Heart left ventricle (tissue), 16 donors: ENCODE data around the gene ZFYVE27. TPM values are rescaled to one million over a fixed set of nuclear protein-coding genes. Genes with fewer than 3 reads are reported as not detected.
A peak's percentile ranks its signal among the peaks of the same experiment; 100 is the strongest.

Source experiments
- ATAC-seq, 4 donors: fragments of 200-7000 bp; cut with Tn5 transposase; one replicate each; pipeline ENCODE4 v1.9.1; 2020 to 2022; ENCODE audit warnings: moderate library complexity in 4 of 4, mild to moderate bottlenecking in 3 of 4, moderate number of reproducible peaks in 1 of 4
- DNase-seq, 5 donors: peaks; one replicate each; pipeline ENCODE4 v3.0.0-alpha.2; 2020
- H3K27ac ChIP-seq, 12 donors: fragments of 200-600 bp; sonication (generic) in 4 of 12; one replicate each; pipeline versions ENCODE4 v1.5.0 to v1.8.0; 2016 to 2022; ENCODE audit warnings: mild to moderate bottlenecking in 2 of 12
- H3K27me3 ChIP-seq, 9 donors: fragments of 200-600 bp; sonication (generic) in 2 of 9; one replicate each; pipeline versions ENCODE4 v1.5.1 to v1.8.0; 2016 to 2022; ENCODE audit warnings: mild to moderate bottlenecking in 3 of 9
- H3K36me3 ChIP-seq, 9 donors: fragments of 200-600 bp; sonication (generic) in 2 of 9; one replicate each; pipeline versions ENCODE4 v1.5.0 to v1.8.0; 2018 to 2022; ENCODE audit warnings: mild to moderate bottlenecking in 2 of 9
- H3K4me1 ChIP-seq, 12 donors: fragments of 200-600 bp; sonication (generic) in 4 of 12; one replicate each; pipeline versions ENCODE4 v1.5.0 to v1.8.0; 2016 to 2022; ENCODE audit warnings: mild to moderate bottlenecking in 3 of 12
- H3K4me3 ChIP-seq, 12 donors: fragments of 200-600 bp; sonication (generic) in 4 of 12; one replicate each; pipeline versions ENCODE4 v1.5.0 to v1.8.0; 2017 to 2022; ENCODE audit warnings: mild to moderate bottlenecking in 9 of 12, moderate library complexity in 4 of 12
- H3K9me3 ChIP-seq, 12 donors: fragments of 200-600 bp; sonication (generic) in 4 of 12; one replicate each; pipeline versions ENCODE4 v1.5.0 to v1.8.0; 2016 to 2022; ENCODE audit warnings: mild to moderate bottlenecking in 1 of 12
- POLR2A ChIP-seq, 2 donors: fragments of 450-650 bp; IDR thresholded peaks; one replicate each; pipeline ENCODE4 v1.6.1; 2017; ENCODE audit warnings: antibody characterized with exemption in 2 of 2, mild to moderate bottlenecking in 2 of 2, moderate library complexity in 2 of 2
- WGBS, 4 donors: extraction: QIAGEN DNeasy Blood & Tissue Kit in 2 of 4; methylation state at CpG; one replicate each; pipeline versions ENCODE4 v1.1.5 to v1.1.7; 2013 to 2018; 5-methylcytosine and 5-hydroxymethylcytosine counted together
- intact Hi-C, 10 donors: fragments of 100-400 bp; cut with DNase I; formaldehyde crosslinking; loops; one replicate each; pipeline versions ENCODE4 v1.11.1 to v1.14.2; 2022
- polyA plus RNA-seq, 2 donors: library from polyadenylated mRNA; stranded (reverse); fragments of 200-250 nt; gene quantifications; one replicate each; pipeline ENCODE4 v1.2.3, GENCODE V29; 2013
- total RNA-seq, 9 donors: library from RNA; depleted of rRNA in 2 of 9; stranded (reverse); fragments of >200 nt in 2 of 9; fragmentation: NEBNext Ultra II Directional in 3 of 9; extraction: Animal tissue kit (Norgen Biotek cat#: 25700) in 3 of 9; gene quantifications; one replicate each; pipeline versions ENCODE4 v1.1.0 to v1.2.4, GENCODE V29; 2016 to 2023
- TF ChIP-seq, protein P1 (sequence below), 12 donors: fragments of 200-600 bp; sonication (generic) in 4 of 12; IDR thresholded peaks; one replicate each; pipeline versions ENCODE4 v1.5.0 to v1.8.0; 2018 to 2022; ENCODE audit warnings: antibody characterized with exemption in 12 of 12, mild to moderate bottlenecking in 5 of 12
- donor health status: ischemic (EF 13 %, LVEDD 7.1; RV severe dilation, severe dysfunction).
- donor health status: healthy with polysubstance abuse.
- donor health status: DM: no; HTN: yes; CAD: no.
- donor health status: DM: no; HTN: no; CAD: no.
- donor health status: ischemic (EF 25% LVEDD 6.9; RV normal size, moderate dysfunction).
- donor health status: ischemic (EF 25% LVEDD 5.7; RV mildly dilated, moderate dysfunction).
- donor health status: healthy.
- donor health status: DM: yes; HTN: yes; CAD: no.
- donor health status: ischemic (EF 35%, LVEDD 5.7; RV mildly dilated, moderate dysfunction).
- donor health status: nonischemic (EF 11% LVEDD 7.7; RV severe dilation, severe dysfunction).
- donor health status: DM: yes; HTN: yes; CAD: no.
- donor health status: PGD.
- donor health status: ischemic (EF 29% LVEDD 5.4; RV normal size, mild dysfunction).
- donor health status: nonischemic (EF 23%, LVEDD 6.1; RV moderate dilation, normal function).

ZFYVE27 gene
- total and polyA plus RNA-seq, 11 donors, result 7.3 to 28.5 (median 13.1) TPM

DNA sequence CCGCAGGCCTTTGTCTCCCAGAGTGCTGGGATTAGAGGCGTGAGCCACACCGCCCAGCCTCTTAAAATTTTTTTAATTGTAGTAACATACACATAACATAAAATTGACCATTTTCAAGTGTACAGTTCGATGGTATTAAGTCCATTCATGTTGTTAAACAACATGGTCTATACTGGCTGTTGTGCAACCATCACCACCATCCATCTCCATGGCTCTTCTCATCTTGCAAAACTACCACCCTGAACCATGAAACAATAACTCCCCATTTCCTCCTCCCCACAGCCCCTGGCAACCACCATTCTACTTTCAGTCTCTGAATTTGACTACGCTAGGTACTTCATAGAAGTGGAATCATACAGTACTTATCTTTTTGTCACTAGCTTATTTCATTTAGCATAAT, 7.9 kb upstream of the ZFYVE27 start:
- ATAC-seq (no peak), DNase-seq (no peak)
- Histone ChIP-seq H3K27ac (no peak overlapping the region), H3K36me3 (no peaks in the 10 kb centered on the region), H3K9me3 (no peaks in the 10 kb centered on the region), H3K4me3 (no peak overlapping the region), H3K27me3 (no peaks in the 10 kb centered on the region), H3K4me1 (peaks cover 0 to 8% (median 0%) of the 10 kb centered on the region in 12 donors)
- WGBS, 4 donors, result 89 to 97% (median 97%) methylated on average over 5 of the region's 5 CpGs
- intact Hi-C loops, result no loop called here
- TF ChIP-seq POLR2A (IDR thresholded peaks at IDR 0.05), result no peak
- TF ChIP-seq, protein P1, sequence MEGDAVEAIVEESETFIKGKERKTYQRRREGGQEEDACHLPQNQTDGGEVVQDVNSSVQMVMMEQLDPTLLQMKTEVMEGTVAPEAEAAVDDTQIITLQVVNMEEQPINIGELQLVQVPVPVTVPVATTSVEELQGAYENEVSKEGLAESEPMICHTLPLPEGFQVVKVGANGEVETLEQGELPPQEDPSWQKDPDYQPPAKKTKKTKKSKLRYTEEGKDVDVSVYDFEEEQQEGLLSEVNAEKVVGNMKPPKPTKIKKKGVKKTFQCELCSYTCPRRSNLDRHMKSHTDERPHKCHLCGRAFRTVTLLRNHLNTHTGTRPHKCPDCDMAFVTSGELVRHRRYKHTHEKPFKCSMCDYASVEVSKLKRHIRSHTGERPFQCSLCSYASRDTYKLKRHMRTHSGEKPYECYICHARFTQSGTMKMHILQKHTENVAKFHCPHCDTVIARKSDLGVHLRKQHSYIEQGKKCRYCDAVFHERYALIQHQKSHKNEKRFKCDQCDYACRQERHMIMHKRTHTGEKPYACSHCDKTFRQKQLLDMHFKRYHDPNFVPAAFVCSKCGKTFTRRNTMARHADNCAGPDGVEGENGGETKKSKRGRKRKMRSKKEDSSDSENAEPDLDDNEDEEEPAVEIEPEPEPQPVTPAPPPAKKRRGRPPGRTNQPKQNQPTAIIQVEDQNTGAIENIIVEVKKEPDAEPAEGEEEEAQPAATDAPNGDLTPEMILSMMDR (IDR thresholded peaks at IDR 0.05), result no peak

DNA sequence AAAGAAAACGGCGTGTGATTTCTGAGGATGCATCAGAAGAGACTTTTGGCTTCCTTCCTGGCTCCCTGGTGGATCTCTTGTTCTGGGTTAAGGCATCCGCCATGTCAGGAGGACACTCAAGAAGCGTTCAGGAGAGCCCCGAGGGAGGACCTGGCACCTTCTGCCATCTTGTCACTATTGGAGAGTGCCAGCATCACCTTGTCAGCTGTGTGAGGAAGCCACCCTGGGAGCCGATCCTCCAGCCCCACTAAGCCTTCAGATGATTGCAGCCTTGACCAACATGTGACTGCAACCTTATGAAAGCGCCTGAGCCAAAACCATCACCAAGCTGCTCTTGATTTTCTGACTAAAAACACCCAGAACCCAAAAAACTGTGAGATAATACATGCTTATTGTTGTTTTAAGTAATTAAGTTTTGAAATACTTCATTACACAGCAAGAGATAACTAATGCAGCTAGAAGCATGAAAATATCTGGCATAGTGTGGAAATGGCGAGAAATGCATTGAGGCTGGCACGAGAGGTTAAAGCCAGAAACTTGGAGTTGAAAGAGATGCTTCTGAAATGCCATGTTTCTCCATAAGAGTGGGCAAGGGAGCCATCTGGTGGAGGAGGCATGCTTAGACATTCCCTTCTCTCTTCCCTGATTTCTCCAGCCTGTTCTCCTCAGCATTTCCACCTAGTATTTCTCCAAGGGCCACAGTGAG, 5.4 kb upstream of the ZFYVE27 start:
- Histone ChIP-seq H3K27ac (no peak overlapping the region), H3K4me3 (no peak overlapping the region), H3K9me3 (no peaks in the 10 kb centered on the region), H3K27me3 (no peaks in the 10 kb centered on the region), H3K4me1 (peaks cover 0 to 9% (median under 1%) of the 10 kb centered on the region in 12 donors), H3K36me3 (no peaks in the 10 kb centered on the region)
- ATAC-seq, result peak in 3 of 4 donors; percentile 74 to 81 (median 74)
- DNase-seq, result peak in 3 of 5 donors; percentile 64 to 75 (median 72)
- 56 to 66% (median 62%) methylated on average over 9 of the region's 9 CpGs for WGBS, 4 donors
- intact Hi-C loops, result loop anchor here (1.0 to 10.0 kb wide), 10 partner anchors 17 to 327 kb away; partner anchors contain the start of genes ANKRD2 (in 1 of the 10) and RRP12 (in 1 of the 10)
- no peak for TF ChIP-seq POLR2A (IDR thresholded peaks at IDR 0.05)
- TF ChIP-seq, protein P1 (IDR thresholded peaks at IDR 0.05), result peak; percentile 67 to 92 (median 82)

DNA sequence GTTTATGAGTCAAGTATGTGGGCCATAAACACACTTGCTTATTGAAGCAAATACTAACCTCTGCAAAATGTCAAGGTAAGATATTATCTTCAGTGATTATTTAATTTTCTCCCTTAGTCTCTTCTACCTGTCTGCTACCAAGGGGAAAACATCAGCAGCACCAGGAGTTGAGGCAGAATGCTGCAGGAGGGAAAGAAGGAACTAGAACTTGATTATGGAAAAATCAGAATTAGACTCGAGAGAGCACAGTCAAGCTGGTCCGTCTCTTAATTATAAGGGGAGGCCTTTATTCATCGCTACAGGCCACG, 4.9 kb upstream of the ZFYVE27 start:
- WGBS, 4 donors, result 68 to 73% (median 71%) methylated on average over 4 of the region's 4 CpGs
- no peaks in the 10 kb centered on the region for H3K36me3 ChIP-seq
- H3K4me1 ChIP-seq, result peaks cover 0 to 8% (median 4%) of the 10 kb centered on the region in 12 donors
- ATAC-seq, result no peak
- H3K27ac ChIP-seq, result no peak overlapping the region
- no peaks in the 10 kb centered on the region for H3K9me3 ChIP-seq
- H3K27me3 ChIP-seq, result no peaks in the 10 kb centered on the region
- no peak overlapping the region for H3K4me3 ChIP-seq
- no peak for DNase-seq
- no peak for TF ChIP-seq POLR2A (IDR thresholded peaks at IDR 0.05)
- TF ChIP-seq, protein P1 (IDR thresholded peaks at IDR 0.05), result peak in 2 of 12 donors; percentile 1
- intact Hi-C loops, result loop anchor here in 4 of 10 donors (1.0 to 10.0 kb wide), 5 partner anchors 35 to 327 kb away; partner anchors contain the start of genes ANKRD2 (in 1 of the 4) and RRP12 (in 1 of the 4)

DNA sequence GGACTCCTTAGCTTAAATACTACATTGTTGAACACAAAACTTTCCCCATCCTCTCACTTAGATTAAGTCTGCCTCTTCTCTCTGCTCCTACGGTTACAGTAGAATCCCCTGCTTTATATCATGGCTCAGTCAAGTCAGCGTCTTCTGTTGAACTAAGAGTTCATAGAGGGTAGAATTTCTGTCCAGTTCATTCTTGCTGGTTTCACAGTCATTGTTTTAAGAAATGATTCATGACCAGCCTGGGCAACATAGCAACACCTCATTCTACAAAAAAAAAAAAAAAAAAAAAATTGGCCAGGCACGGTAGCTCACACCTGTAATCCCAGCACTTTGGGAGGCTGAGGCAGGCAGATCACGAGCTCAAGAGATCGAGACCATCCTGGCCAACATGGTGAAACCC, 3.7 kb upstream of the ZFYVE27 start:
- intact Hi-C loops, result loop anchor here in 4 of 10 donors (2.0 to 10.0 kb wide), 4 partner anchors 36 to 328 kb away; partner anchors contain the start of genes ANKRD2 (in 1 of the 4) and RRP12 (in 1 of the 4)
- no peak for DNase-seq
- Histone ChIP-seq H3K36me3 (peaks cover 0 to under 1% (median 0%) of the 10 kb centered on the region in 9 donors), H3K4me3 (no peak overlapping the region), H3K27ac (no peak overlapping the region), H3K4me1 (peaks cover 4 to 16% (median 10%) of the 10 kb centered on the region in 12 donors), H3K27me3 (no peaks in the 10 kb centered on the region), H3K9me3 (no peaks in the 10 kb centered on the region)
- WGBS, 4 donors, result 80 to 82% (median 80%) methylated on average over 5 of the region's 5 CpGs
- ATAC-seq, result no peak
- no peak for TF ChIP-seq POLR2A (IDR thresholded peaks at IDR 0.05)
- TF ChIP-seq, protein P1 (IDR thresholded peaks at IDR 0.05), result no peak
